ENCODE results near the gene SERPINA10.
"Not testable (repeated sequence)": the region's sequence is repeated elsewhere in the genome, so short reads cannot be mapped to it uniquely, and the experiment has no call there.

Gene SERPINA10

DNA sequence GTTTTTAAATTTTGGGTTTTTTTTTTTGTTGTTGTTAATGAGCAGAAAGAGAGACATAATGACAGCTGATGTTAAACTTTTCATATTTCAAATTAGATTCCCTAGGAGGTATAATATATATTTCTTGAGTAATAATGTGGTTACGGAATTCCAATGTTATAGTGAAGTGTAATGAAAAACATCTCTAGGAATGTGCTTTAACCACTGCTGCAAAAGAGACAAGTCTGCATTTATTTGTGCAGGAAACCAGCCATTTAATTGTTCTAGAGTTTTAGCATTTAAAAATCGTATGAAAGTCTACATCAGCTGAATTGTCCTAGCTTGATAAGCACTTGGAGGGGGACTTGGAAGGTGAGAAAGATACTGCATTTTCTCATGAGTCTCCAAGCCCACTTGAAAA, 14.3 kb downstream of the SERPINA10 start:
- no peak for DNase-seq

DNA sequence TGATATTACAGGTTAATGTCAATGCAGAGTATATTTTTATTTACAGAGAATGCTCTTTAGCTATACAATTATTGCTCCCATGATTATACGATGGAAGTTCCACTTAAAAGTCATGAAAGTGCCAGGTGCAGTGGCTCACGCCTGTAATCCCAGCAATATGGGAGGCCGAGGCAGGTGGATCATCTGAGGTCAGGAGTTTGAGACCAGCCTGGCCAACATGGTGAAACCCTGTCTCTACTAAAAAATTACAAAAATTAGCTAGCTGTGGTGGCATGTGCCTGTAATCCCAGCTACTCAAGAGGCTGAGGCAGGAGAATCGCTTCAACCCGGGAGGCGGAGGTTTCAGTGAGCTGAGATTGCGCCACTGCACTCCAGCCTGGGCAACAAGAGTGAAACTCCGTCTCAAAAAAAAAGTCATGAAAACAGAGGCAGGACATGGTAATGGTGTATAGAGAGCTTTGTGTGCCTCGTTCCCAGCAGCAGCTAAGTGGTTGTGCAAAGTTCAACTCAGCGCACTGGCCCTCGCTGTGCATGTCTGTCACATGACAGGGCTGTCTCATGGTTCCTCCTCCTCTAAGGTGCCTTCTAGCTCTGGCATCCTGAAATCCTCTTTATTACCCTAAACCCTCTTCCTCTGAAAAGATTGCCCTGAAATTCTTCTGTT, 16.0 kb downstream of the SERPINA10 start:
- not testable (repeated sequence) for DNase-seq

DNA sequence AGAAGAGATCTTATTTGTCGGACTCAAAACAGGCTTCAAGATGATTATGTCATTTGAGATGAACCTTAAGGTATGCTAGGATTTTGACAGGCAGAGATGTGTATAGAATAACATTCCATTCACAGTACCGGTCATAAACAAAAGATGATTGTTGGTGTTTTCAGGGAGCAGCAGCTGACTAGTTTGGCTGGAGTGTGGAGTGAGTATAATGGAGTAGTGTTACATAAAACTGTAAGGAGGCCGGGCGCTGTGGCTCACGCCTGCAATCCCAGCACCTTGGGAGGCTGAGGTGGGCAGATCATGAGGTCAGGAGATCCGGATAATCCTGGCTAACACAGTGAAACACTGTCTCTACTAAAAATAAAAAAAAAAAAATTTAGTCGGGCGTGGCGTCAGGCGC, 23.9 kb downstream of the SERPINA10 start:
- no peak for DNase-seq

DNA sequence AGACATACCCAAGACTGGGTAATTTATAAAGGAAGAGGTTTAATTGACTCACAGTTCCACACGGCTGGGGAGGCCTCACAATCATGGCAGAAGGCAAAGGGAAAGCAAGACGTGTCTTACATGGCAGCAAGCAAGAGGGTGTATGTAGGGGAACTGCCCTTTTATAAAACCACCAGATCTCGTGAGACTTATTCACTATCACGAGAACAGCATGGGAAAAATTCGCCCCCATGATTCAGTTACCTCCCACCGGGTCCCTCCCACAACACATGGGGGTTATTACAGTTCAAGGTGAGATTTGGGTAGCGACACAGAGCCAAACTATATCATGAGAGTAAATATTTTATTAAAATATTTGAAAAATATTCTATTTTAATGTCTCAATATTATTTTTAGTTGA, 24.5 kb downstream of the SERPINA10 start:
- DNase-seq = not testable (repeated sequence)

DNA sequence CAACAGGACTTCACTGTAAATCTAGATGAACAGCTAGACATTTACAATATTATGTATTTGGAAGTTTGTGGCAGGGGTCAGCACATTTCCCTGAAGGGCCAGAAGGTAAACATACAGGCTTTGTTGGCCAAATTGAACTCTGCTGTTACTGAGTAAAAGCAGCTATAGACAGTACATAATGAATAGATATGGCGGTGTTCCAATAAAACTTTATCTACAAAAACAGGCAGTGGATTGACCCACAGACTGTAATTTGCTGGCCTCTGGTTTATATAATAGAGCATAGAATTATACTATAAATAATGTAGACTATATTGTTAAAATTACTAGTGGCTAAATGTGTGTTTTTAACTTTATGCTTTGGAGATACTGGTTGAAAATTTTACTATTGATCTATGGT, 25.7 kb downstream of the SERPINA10 start:
- no peak for DNase-seq

DNA sequence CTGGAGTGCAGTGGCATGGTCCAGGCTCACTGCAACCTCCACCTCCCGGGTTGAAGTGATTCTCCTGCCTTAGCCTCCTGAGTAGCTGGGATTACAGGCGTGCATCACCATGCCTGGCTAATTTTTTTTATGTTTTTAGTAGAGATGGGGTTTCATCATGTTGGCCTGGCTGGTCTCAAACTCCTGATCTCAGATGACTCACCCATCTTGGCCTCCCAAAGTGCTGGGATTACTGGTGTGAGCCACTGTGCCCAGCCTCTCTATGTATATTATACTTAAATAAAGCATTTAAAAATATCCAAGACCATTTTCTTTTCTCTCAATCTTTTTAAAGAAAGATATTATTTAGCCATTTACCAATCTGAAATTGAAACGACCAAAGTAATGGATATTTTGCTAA, 28.9 kb downstream of the SERPINA10 start:
- DNase-seq = not testable (repeated sequence)

DNA sequence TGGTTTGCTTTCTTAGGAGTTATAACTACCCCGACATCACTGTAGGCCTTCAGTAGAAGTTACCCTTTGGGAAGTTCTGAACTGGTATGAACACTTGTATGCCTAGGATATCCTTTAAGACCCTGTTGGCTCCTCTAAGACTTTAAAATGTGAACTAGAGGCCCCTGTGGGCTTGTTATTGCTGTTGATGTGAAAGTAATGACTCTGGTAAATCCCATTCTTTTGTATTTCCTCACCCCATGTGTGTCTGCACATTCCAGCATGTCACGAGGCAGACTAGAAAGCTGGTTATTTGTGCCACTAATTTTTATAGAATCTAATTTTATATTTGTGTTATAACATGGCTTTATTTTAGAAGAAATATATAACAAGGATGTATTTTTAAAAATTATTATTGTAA, 48.9 kb downstream of the SERPINA10 start:
- no peak for DNase-seq

DNA sequence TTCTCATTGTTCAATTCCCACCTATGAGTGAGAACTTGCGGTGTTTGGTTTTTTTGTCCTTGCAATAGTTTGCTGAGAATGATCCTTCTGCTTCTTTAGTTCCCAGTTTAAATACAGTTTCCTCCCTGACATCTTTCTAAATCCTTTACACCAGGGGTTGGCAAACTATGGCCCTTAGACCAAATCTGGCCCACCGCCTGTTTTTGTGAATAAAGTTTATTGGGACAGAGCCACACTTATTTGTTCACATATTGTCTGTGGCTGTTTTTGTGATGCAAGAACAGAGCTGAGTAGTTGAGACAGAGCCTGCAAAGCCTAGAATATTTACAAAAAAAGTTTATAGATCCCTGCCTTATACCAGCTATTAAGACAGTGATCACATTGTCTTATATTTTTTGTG, 53.7 kb downstream of the SERPINA10 start:
- no peak for DNase-seq

DNA sequence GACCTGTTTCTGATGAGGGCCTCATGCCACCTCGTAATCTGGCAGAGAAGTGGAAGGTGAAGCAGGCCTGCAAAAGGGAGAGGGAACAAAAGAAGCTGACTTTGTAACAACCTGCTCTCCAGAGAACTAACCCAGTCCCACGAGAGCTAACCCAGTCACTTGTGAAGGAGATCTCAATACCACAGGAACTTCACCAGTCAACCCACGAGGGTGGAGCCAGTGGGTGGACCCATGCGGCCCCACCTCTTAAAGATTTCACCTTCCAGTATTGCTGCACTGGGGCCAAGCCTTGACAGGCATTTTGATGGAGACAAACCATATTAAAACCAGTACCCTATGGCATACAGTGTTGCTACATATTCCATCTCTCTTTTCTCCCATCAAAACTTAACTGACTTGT, 55.1 kb downstream of the SERPINA10 start:
- DNase-seq = no peak

DNA sequence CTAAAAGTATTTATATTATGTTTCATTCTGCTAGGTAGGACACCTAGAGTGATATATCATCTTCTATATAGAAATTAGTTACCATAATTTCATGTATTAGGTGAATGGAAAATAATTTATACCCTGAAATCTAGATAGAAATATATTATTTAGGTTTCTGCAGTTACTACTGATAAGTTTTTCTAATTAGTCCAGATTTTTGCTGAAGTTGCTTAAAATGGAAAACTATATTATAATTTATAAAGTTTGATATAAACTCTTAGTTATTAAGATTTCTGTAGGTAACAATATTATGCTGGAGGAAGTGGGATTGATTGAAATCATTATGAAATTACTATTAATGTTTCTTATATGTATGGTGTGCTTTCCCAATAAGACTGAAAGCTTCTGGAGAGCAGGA, 56.0 kb downstream of the SERPINA10 start:
- no peak for DNase-seq
